Neural crest cell (in vitro differentiated cells): ENCODE data around the gene NEU1. TPM values are rescaled to one million over a fixed set of nuclear protein-coding genes. Genes with fewer than 3 reads are reported as not detected.

Source experiments
- DNase-seq: peaks from one replicate; pipeline ENCODE4 v3.0.0; 2021; ENCODE audit warnings: low read depth, mixed read lengths, low spot score
- H3K27ac Mint-ChIP-seq: one replicate; pipeline ENCODE4 v1.8.0; 2021; ENCODE audit warnings: mild to moderate bottlenecking, mixed read lengths; ENCODE audit not compliant: unreplicated experiment
- H3K27me3 Mint-ChIP-seq: 2 replicates; pipeline ENCODE4 v1.8.0; 2021; ENCODE audit warnings: low read depth, mild to moderate bottlenecking, mixed read lengths
- H3K36me3 Mint-ChIP-seq: 2 replicates; pipeline ENCODE4 v1.8.0; 2021; ENCODE audit warnings: low read depth, mild to moderate bottlenecking, mixed read lengths
- H3K4me1 Mint-ChIP-seq: 2 replicates; pipeline ENCODE4 v1.8.0; 2021; ENCODE audit warnings: mixed read lengths
- H3K4me3 Mint-ChIP-seq: one replicate; pipeline ENCODE4 v1.8.0; 2021; ENCODE audit warnings: mild to moderate bottlenecking, mixed read lengths
- H3K9me3 Mint-ChIP-seq: 2 replicates; pipeline ENCODE4 v1.8.0; 2021; ENCODE audit warnings: mixed read lengths
- total RNA-seq: library from RNA; stranded (reverse); gene quantifications from 2 replicates; pipeline ENCODE4 v1.2.1, GENCODE V29; 2021
- TF ChIP-seq, protein P1 (sequence below): fragments of 200-600 bp; sonication (generic); conservative IDR thresholded peaks from 2 replicates; pipeline ENCODE4 v1.5.0; 2021; ENCODE audit warnings: antibody characterized with exemption, mild to moderate bottlenecking

NEU1 gene
- total RNA-seq, 1 donor from 2014 or later = 49.9 TPM

DNA sequence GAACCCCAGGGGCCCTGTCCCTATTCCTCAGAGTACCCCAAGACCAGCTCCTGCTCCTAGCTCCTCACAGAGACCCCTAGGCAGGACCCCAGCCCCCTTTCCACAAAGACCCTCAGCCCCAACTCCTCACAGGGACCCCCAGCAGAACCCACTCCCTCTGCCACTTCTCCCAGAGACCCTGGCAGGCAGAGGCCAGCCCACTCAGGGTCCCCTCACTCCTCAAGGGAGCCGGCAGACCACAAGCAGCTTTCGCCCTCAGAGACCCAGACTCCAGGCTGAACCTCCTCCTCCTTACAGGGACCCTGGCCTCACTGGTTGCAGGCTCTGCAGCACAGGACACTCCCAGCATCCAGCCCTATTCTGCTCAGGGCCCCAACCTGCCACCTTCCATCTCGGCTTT is 15.6 kb upstream of the NEU1 start:
- Mint-ChIP-seq H3K27ac (no peak overlapping the region), H3K4me1 (no peaks in the 10 kb centered on the region), H3K27me3 (no peaks in the 10 kb centered on the region), H3K36me3 (peaks cover 8% of the 10 kb centered on the region), H3K4me3 (peak overlapping the region; percentile 41), H3K9me3 (no peaks in the 10 kb centered on the region)
- TF ChIP-seq, protein P1, sequence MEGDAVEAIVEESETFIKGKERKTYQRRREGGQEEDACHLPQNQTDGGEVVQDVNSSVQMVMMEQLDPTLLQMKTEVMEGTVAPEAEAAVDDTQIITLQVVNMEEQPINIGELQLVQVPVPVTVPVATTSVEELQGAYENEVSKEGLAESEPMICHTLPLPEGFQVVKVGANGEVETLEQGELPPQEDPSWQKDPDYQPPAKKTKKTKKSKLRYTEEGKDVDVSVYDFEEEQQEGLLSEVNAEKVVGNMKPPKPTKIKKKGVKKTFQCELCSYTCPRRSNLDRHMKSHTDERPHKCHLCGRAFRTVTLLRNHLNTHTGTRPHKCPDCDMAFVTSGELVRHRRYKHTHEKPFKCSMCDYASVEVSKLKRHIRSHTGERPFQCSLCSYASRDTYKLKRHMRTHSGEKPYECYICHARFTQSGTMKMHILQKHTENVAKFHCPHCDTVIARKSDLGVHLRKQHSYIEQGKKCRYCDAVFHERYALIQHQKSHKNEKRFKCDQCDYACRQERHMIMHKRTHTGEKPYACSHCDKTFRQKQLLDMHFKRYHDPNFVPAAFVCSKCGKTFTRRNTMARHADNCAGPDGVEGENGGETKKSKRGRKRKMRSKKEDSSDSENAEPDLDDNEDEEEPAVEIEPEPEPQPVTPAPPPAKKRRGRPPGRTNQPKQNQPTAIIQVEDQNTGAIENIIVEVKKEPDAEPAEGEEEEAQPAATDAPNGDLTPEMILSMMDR = no peak
- no peak for DNase-seq

DNA sequence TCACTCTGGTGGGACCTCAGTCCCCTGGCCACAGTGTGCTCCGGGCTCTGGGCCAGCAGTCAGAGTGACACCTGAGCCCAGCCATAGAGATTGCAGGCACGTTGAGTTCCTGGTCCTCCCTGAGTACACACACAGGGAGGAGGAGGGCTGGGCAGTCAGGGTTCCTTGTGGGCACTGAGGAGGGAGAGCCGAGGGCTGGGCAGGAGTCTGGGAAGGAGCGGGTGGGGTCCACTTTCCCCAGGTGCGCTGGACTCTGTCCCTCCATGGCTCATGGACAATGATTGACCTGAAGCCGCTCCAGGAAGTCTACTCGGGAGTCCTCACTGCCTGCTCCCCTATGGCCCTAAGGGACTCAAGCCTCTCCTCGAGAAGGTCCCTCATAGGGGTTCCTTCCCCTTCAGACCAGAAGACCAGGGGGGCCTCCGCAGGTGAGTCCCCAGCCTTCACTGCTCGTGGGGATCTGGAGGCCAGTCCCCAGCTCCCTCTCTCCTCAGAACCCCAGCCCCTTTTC is 15.1 kb upstream of the NEU1 start:
- Mint-ChIP-seq H3K4me1 (no peaks in the 10 kb centered on the region), H3K27ac (no peak overlapping the region)
- DNase-seq = no peak

DNA sequence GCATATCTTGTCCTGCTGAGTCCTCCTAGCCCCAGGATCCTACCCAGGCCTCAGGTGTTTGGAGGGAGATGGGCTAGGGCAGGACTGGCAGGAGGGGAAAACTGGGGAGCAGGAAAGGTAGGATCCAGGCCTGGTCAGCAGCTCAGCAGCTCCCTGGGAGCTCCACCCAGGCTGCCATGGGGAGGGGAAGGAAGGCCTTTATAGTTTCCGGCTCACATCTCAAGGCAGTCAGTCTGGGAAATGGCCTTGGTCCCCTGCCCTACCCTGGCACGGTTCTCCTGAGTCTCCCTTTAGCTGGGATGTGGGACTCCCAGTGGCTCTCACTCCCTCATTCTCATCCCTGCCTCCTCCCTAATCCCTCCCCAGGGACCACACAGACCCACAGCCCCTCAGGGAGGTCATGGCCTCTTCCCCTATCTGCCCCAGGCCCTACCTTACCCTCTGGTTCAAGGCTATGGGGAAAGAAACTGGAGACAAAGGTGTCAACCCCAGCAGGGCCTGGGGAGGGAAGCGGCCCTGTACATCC is 14.6 kb upstream of the NEU1 start:
- DNase-seq = no peak
- H3K27ac Mint-ChIP-seq = no peak overlapping the region
- H3K4me3 Mint-ChIP-seq = no peak overlapping the region
- H3K27me3 Mint-ChIP-seq = no peaks in the 10 kb centered on the region
- H3K9me3 Mint-ChIP-seq = no peaks in the 10 kb centered on the region
- peaks cover 8% of the 10 kb centered on the region for H3K36me3 Mint-ChIP-seq
- TF ChIP-seq, protein P1 = no peak
- no peaks in the 10 kb centered on the region for H3K4me1 Mint-ChIP-seq

More for the DNA sequence above, 15.1 kb upstream of the NEU1 start:
- Mint-ChIP-seq H3K36me3 (peaks cover 8% of the 10 kb centered on the region), H3K27me3 (no peaks in the 10 kb centered on the region), H3K4me3 (peak overlapping the region; percentile 41), H3K9me3 (no peaks in the 10 kb centered on the region)
- TF ChIP-seq, protein P1 = no peak

DNA sequence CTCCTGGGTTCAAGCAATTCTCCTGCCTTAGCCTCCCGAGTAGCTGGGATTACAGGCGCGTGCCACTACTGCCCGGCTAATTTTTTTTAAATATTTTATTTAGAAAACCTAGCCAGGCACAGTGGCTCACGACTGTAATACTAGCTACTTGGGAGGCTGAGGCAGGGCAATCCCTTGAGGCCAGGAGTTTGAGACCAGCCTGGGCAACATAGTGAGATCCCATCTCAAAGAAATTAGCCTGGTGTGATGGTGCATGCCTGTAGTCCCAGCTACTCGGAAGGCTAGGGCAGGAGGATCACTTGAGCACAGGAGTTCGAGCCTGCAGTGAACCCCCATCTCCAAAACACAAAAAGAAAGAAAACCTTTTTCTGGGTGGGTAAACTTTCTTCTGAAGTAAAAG is 13.7 kb upstream of the NEU1 start:
- peaks cover 6% of the 10 kb centered on the region for H3K36me3 Mint-ChIP-seq
- no peaks in the 10 kb centered on the region for H3K9me3 Mint-ChIP-seq
- H3K27ac Mint-ChIP-seq = no peak overlapping the region
- DNase-seq = no peak
- no peaks in the 10 kb centered on the region for H3K27me3 Mint-ChIP-seq
- no peaks in the 10 kb centered on the region for H3K4me1 Mint-ChIP-seq
- TF ChIP-seq, protein P1 = no peak
- H3K4me3 Mint-ChIP-seq = no peak overlapping the region

DNA sequence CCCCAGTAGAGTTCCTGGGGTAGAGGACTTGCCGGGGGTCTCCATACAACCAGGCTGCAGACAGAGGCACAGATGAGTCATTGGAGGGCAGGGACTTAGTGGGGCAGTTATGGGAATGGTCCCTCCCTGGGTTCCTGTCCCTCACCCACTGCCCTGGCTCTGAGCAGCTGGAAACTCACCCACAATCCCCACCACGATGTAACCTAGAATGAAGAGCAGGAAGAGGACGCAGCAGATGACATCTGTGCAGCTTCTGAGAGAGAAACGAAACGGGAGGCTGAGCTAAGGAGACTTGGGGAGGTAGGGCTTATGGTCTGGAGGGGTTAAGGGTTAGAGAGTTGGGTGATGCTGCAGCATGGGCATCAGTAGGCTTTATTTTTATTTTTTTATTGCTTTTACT is 13.3 kb upstream of the NEU1 start:
- H3K4me3 Mint-ChIP-seq = no peak overlapping the region
- no peak for DNase-seq
- TF ChIP-seq, protein P1 = no peak
- H3K9me3 Mint-ChIP-seq = no peaks in the 10 kb centered on the region
- no peak overlapping the region for H3K27ac Mint-ChIP-seq
- H3K27me3 Mint-ChIP-seq = no peaks in the 10 kb centered on the region
- H3K4me1 Mint-ChIP-seq = peaks cover 4% of the 10 kb centered on the region
- H3K36me3 Mint-ChIP-seq = peaks cover under 1% of the 10 kb centered on the region
